ENCODE data around the gene RAD51B. TPM values are rescaled to one million over a fixed set of nuclear protein-coding genes. Genes with fewer than 3 reads are reported as not detected.

Gene RAD51B
- polyA plus RNA-seq, 1 donor (not counting 4 experiments of a cell fraction or from before 2014, with no cell fraction given): 13.3 TPM

GRCh38 chr14:68249661-68250451 lies 430.3 kb downstream of the RAD51B start:
- no peak for TF ChIP-seq EZH2 (IDR thresholded peaks at IDR 0.05; ENCODE audit: low read length)
- TF ChIP-seq, protein P1, sequence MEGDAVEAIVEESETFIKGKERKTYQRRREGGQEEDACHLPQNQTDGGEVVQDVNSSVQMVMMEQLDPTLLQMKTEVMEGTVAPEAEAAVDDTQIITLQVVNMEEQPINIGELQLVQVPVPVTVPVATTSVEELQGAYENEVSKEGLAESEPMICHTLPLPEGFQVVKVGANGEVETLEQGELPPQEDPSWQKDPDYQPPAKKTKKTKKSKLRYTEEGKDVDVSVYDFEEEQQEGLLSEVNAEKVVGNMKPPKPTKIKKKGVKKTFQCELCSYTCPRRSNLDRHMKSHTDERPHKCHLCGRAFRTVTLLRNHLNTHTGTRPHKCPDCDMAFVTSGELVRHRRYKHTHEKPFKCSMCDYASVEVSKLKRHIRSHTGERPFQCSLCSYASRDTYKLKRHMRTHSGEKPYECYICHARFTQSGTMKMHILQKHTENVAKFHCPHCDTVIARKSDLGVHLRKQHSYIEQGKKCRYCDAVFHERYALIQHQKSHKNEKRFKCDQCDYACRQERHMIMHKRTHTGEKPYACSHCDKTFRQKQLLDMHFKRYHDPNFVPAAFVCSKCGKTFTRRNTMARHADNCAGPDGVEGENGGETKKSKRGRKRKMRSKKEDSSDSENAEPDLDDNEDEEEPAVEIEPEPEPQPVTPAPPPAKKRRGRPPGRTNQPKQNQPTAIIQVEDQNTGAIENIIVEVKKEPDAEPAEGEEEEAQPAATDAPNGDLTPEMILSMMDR (optimal IDR thresholded peaks at IDR 0.05 in 1 of 3, IDR thresholded peaks at IDR 0.05 in 1 of 3, conservative IDR thresholded peaks at IDR 0.05 in 1 of 3; ENCODE audit: extremely low read depth in 1 of 3, insufficient read depth in 2 of 3, low read length in 3 of 3): no peak
- no peaks in the 10 kb centered on the region for H3K36me3 ChIP-seq (ENCODE audit: control insufficient read depth in 2 of 2, extremely low read depth in 1 of 2, insufficient read depth in 2 of 2, low read length in 2 of 2)
- H3K9ac ChIP-seq (ENCODE audit: control insufficient read depth, extremely low read depth, insufficient read depth, low read length): peak overlapping the region; percentile 24
- no peaks in the 10 kb centered on the region for H3K79me2 ChIP-seq (ENCODE audit: control insufficient read depth, insufficient read depth, low read length)
- H2AFZ ChIP-seq (ENCODE audit: control insufficient read depth, low read length): no peak overlapping the region
- no peaks in the 10 kb centered on the region for H3K27me3 ChIP-seq (ENCODE audit: control insufficient read depth, extremely low read depth, insufficient read depth, low read length)
- no peak for FAIRE-seq
- peaks cover 49% of the 10 kb centered on the region for H3K4me1 ChIP-seq (ENCODE audit: control insufficient read depth, extremely low read depth, insufficient read depth, low read length)
- DNase-seq (ENCODE audit: low read depth, low spot score): no peak
- H3K4me3 ChIP-seq (ENCODE audit: control insufficient read depth in 2 of 3, extremely low read depth in 1 of 3, insufficient read depth in 2 of 3, low read depth in 1 of 3, low read length in 3 of 3): no peak overlapping the region
- dilution Hi-C loops (cut with MboI; ENCODE audit: extremely low pct_ligation_motif_present, low sequenced_read_pairs): no loop called here
- peak overlapping the region; percentile 56 for H3K27ac ChIP-seq (ENCODE audit: control insufficient read depth, insufficient read depth, low read length)
- no peaks in the 10 kb centered on the region for H3K9me1 ChIP-seq (ENCODE audit: control insufficient read depth, extremely low read depth, insufficient read depth, low read length)
- H3K9me3 ChIP-seq (ENCODE audit: control insufficient read depth, low read depth, low read length): no peaks in the 10 kb centered on the region
- no peaks in the 10 kb centered on the region for H4K20me1 ChIP-seq (ENCODE audit: control insufficient read depth, extremely low read depth, insufficient read depth, low read length)
- H3K4me2 ChIP-seq (ENCODE audit: control insufficient read depth, extremely low read depth, insufficient read depth, low read depth, low read length): peak overlapping the region; percentile 9

DNA sequence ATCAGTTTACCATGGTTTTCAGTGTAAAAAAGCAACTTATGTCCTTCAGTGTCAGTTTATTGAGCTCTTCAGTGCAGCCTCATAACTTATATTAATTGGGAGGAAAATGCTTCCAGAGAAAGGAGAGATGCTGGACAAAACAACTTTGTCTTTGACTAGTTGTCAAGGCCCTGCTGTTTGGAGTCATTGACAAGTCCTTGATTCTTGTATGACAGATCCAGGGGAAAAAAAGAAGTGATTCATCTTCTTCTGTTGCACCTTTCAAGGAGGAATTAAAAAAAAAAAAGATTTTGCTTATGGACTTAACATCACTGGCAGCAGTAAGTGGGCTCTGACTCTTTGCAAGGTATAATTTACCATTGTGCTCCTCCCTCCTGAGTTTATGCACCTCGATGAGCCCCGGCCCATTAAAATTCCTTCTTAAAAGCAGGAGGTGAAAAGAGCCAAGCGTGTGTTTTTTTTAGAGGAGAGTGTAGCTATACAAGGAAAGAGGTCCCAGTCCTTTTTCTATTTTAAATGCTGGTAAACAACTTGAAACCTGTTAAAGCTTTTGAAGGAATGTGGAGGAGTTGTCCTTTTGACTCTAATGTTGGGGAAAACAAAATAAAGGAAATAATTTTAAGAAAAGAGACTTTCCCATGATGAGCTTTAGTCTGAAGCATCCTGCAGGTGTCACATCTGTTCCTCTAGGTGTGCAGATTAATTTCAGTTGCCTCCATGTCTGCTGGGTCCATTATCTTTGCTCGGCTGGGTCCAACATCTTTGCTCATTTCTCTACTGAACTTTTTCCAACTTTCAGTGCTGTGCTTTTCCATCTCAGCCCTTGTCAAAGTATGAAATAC lies 431.6 kb downstream of the RAD51B start:
- no peak for FAIRE-seq

More for the DNA sequence above, 431.6 kb downstream of the RAD51B start:
- Histone ChIP-seq H3K79me2 (ENCODE audit: control insufficient read depth, insufficient read depth, low read length) (no peaks in the 10 kb centered on the region), H3K36me3 (ENCODE audit: control insufficient read depth in 2 of 2, extremely low read depth in 1 of 2, insufficient read depth in 2 of 2, low read length in 2 of 2) (no peaks in the 10 kb centered on the region), H3K27me3 (ENCODE audit: control insufficient read depth, extremely low read depth, insufficient read depth, low read length) (no peaks in the 10 kb centered on the region), H3K4me1 (ENCODE audit: control insufficient read depth, extremely low read depth, insufficient read depth, low read length) (peaks cover 41% of the 10 kb centered on the region), H3K27ac (ENCODE audit: control insufficient read depth, insufficient read depth, low read length) (peak overlapping the region; percentile 56), H4K20me1 (ENCODE audit: control insufficient read depth, extremely low read depth, insufficient read depth, low read length) (no peaks in the 10 kb centered on the region), H3K9me1 (ENCODE audit: control insufficient read depth, extremely low read depth, insufficient read depth, low read length) (no peaks in the 10 kb centered on the region), H3K4me2 (ENCODE audit: control insufficient read depth, extremely low read depth, insufficient read depth, low read depth, low read length) (peak overlapping the region; percentile 6), H3K9me3 (ENCODE audit: control insufficient read depth, low read depth, low read length) (no peaks in the 10 kb centered on the region), H3K9ac (ENCODE audit: control insufficient read depth, extremely low read depth, insufficient read depth, low read length) (peak overlapping the region; percentile 24), H3K4me3 (ENCODE audit: control insufficient read depth in 2 of 3, extremely low read depth in 1 of 3, insufficient read depth in 2 of 3, low read depth in 1 of 3, low read length in 3 of 3) (no peak overlapping the region), H2AFZ (ENCODE audit: control insufficient read depth, low read length) (no peak overlapping the region)
- dilution Hi-C loops (cut with MboI; ENCODE audit: extremely low pct_ligation_motif_present, low sequenced_read_pairs): no loop called here
- TF ChIP-seq EZH2 (IDR thresholded peaks at IDR 0.05; ENCODE audit: low read length): no peak
- TF ChIP-seq, protein P1 (optimal IDR thresholded peaks at IDR 0.05 in 1 of 3, IDR thresholded peaks at IDR 0.05 in 1 of 3, conservative IDR thresholded peaks at IDR 0.05 in 1 of 3; ENCODE audit: extremely low read depth in 1 of 3, insufficient read depth in 2 of 3, low read length in 3 of 3): peak in 1 of 3 experiments; percentile 12
- DNase-seq (ENCODE audit: low read depth, low spot score): no peak

Measured in keratinocyte (primary cell).